Caco-2 (cell line): ENCODE measurements around the gene RD3L. TPM values are rescaled to one million over a fixed set of nuclear protein-coding genes. Genes with fewer than 3 reads are reported as not detected.

ENCODE experiments used
- BruUV-seq: library from RNA; stranded (reverse); fragments of 400-500 nt; replicated peaks from 2 replicates; lab custom pipeline; 2021; lab: Mats Ljungman, UMichigan
- CTCF ChIA-PET: fragments of 300-600 bp; sonication (Branson Sonifier 250); formaldehyde crosslinking; loops from one replicate; lab custom pipeline; 2022; ENCODE audit warnings: antibody characterized with exemption; lab: Charles Lee
- POLR2A ChIA-PET: fragments of 300-600 bp; sonication (Branson Sonifier 250); formaldehyde crosslinking; loops from one replicate; lab custom pipeline; 2022; ENCODE audit warnings: antibody characterized with exemption; lab: Charles Lee
- DNase-seq, 2 experiments: peaks; one replicate each; pipeline versions ENCODE4 v3.0.0 to v3.0.0-alpha.2; 2020 to 2022
- H3K27me3 ChIP-seq: replicated peaks from 2 replicates; pipeline ENCODE4 v1.6.0; 2011; ENCODE audit warnings: low read length; ENCODE audit not compliant: control insufficient read depth, insufficient read depth
- H3K36me3 ChIP-seq: 2 replicates; pipeline ENCODE4 v1.5.1; 2011; ENCODE audit warnings: low read length; ENCODE audit not compliant: control insufficient read depth, insufficient read depth
- H3K4me1 ChIP-seq: fragments of 250-450 bp; sonication (Bioruptor Pico); 2 replicates; pipeline ENCODE4 v1.5.1; 2020; ENCODE audit warnings: mild to moderate bottlenecking
- H3K4me3 ChIP-seq: 2 replicates; pipeline ENCODE4 v1.5.1; 2011; ENCODE audit warnings: low read depth, mild to moderate bottlenecking, control low read depth, low read length
- H3K9me3 ChIP-seq: fragments of 250-450 bp; sonication (Bioruptor Pico); 2 replicates; pipeline ENCODE4 v1.5.1; 2020; ENCODE audit warnings: mild to moderate bottlenecking, moderate library complexity
- H3K27ac Mint-ChIP-seq: one replicate; pipeline ENCODE4 v1.8.0; 2022; ENCODE audit warnings: mixed read lengths; ENCODE audit not compliant: unreplicated experiment
- H3K27me3 Mint-ChIP-seq: one replicate; pipeline ENCODE4 v1.8.0; 2022; ENCODE audit warnings: mixed read lengths; ENCODE audit not compliant: insufficient read depth, unreplicated experiment
- H3K36me3 Mint-ChIP-seq: one replicate; pipeline ENCODE4 v1.8.0; 2022; ENCODE audit warnings: mild to moderate bottlenecking, mixed read lengths; ENCODE audit not compliant: insufficient read depth, unreplicated experiment
- H3K4me1 Mint-ChIP-seq: one replicate; pipeline ENCODE4 v1.8.0; 2022; ENCODE audit warnings: low read depth, mixed read lengths; ENCODE audit not compliant: unreplicated experiment
- H3K4me3 Mint-ChIP-seq: one replicate; pipeline ENCODE4 v1.8.0; 2022; ENCODE audit warnings: mild to moderate bottlenecking, moderate library complexity, mixed read lengths; ENCODE audit not compliant: unreplicated experiment
- H3K9me3 Mint-ChIP-seq: one replicate; pipeline ENCODE4 v1.8.0; 2022; ENCODE audit warnings: mixed read lengths; ENCODE audit not compliant: unreplicated experiment
- intact Hi-C: fragments of 100-400 bp; cut with micrococcal nuclease; formaldehyde crosslinking; loops from one replicate; pipeline ENCODE4 v1.10.0; 2022; ENCODE audit not compliant: unreplicated experiment
- total RNA-seq: library from RNA; stranded (reverse); gene quantifications from 2 replicates; pipeline ENCODE4 v1.2.3, GENCODE V29; 2022
- TF ChIP-seq, protein P1 (sequence below), 2 experiments: fragments of 200-600 bp in 1 of 2; IDR thresholded peaks; 1 replicate in 1 of 2; 2 replicates in 1 of 2; pipeline versions ENCODE4 v1.5.1 to v1.8.0; 2011 to 2022; ENCODE audit warnings: antibody characterized with exemption in 1 of 2, control low read depth in 1 of 2, inconsistent platforms in 1 of 2, low read depth in 1 of 2, low read length in 1 of 2, mild to moderate bottlenecking in 1 of 2, moderate library complexity in 1 of 2; ENCODE audit not compliant: insufficient read depth in 1 of 2, severe bottlenecking in 1 of 2, unreplicated experiment in 1 of 2

Gene RD3L
- total RNA-seq, 1 experiment from 2014 or later, result not detected

GRCh38 chr14:103961928-103962578, 19.7 kb upstream of the RD3L start:
- H3K4me3 Mint-ChIP-seq, result no peak overlapping the region
- peaks cover 8% of the 10 kb centered on the region for H3K27me3 Mint-ChIP-seq
- no peak overlapping the region for H3K27ac Mint-ChIP-seq
- Histone ChIP-seq H3K4me3 (no peak overlapping the region), H3K4me1 (no peaks in the 10 kb centered on the region), H3K36me3 (no peaks in the 10 kb centered on the region), H3K9me3 (no peaks in the 10 kb centered on the region), H3K27me3 (no peaks in the 10 kb centered on the region; the same call in 1 of the 2 replicates)
- intact Hi-C loops, result no loop called here
- no peaks in the 10 kb centered on the region for H3K36me3 Mint-ChIP-seq
- H3K4me1 Mint-ChIP-seq, result no peaks in the 10 kb centered on the region
- no peaks in the 10 kb centered on the region for H3K9me3 Mint-ChIP-seq
- BruUV-seq, result no TSS peak
- CTCF ChIA-PET, result no interaction called here
- POLR2A ChIA-PET, result no interaction called here
- DNase-seq, result no peak
- TF ChIP-seq, protein P1, sequence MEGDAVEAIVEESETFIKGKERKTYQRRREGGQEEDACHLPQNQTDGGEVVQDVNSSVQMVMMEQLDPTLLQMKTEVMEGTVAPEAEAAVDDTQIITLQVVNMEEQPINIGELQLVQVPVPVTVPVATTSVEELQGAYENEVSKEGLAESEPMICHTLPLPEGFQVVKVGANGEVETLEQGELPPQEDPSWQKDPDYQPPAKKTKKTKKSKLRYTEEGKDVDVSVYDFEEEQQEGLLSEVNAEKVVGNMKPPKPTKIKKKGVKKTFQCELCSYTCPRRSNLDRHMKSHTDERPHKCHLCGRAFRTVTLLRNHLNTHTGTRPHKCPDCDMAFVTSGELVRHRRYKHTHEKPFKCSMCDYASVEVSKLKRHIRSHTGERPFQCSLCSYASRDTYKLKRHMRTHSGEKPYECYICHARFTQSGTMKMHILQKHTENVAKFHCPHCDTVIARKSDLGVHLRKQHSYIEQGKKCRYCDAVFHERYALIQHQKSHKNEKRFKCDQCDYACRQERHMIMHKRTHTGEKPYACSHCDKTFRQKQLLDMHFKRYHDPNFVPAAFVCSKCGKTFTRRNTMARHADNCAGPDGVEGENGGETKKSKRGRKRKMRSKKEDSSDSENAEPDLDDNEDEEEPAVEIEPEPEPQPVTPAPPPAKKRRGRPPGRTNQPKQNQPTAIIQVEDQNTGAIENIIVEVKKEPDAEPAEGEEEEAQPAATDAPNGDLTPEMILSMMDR (IDR thresholded peaks at IDR 0.05; ENCODE audit: insufficient read depth in 1 of 2, low read depth in 1 of 2, low read length in 1 of 2, severe bottlenecking in 1 of 2, unreplicated experiment in 1 of 2), result no peak

- ChIA-PET POLR2A (no interaction called here), CTCF (no interaction called here)
- Histone ChIP-seq H3K36me3 (no peaks in the 10 kb centered on the region), H3K9me3 (no peaks in the 10 kb centered on the region), H3K4me3 (no peak overlapping the region), H3K4me1 (no peaks in the 10 kb centered on the region), H3K27me3 (no peaks in the 10 kb centered on the region; the same call in 1 of the 2 replicates)
- no peaks in the 10 kb centered on the region for H3K36me3 Mint-ChIP-seq
- TF ChIP-seq, protein P1 (IDR thresholded peaks at IDR 0.05; ENCODE audit: insufficient read depth in 1 of 2, low read depth in 1 of 2, low read length in 1 of 2, severe bottlenecking in 1 of 2, unreplicated experiment in 1 of 2), result no peak
- no TSS peak for BruUV-seq
- H3K4me3 Mint-ChIP-seq, result no peak overlapping the region
- intact Hi-C loops, result no loop called here
- H3K27me3 Mint-ChIP-seq, result peaks cover 5% of the 10 kb centered on the region
- H3K4me1 Mint-ChIP-seq, result no peaks in the 10 kb centered on the region
- H3K9me3 Mint-ChIP-seq, result no peaks in the 10 kb centered on the region
- no peak for DNase-seq
- no peak overlapping the region for H3K27ac Mint-ChIP-seq
Measured at GRCh38 chr14:103960457-103961055, 18.2 kb upstream of the RD3L start.

DNA sequence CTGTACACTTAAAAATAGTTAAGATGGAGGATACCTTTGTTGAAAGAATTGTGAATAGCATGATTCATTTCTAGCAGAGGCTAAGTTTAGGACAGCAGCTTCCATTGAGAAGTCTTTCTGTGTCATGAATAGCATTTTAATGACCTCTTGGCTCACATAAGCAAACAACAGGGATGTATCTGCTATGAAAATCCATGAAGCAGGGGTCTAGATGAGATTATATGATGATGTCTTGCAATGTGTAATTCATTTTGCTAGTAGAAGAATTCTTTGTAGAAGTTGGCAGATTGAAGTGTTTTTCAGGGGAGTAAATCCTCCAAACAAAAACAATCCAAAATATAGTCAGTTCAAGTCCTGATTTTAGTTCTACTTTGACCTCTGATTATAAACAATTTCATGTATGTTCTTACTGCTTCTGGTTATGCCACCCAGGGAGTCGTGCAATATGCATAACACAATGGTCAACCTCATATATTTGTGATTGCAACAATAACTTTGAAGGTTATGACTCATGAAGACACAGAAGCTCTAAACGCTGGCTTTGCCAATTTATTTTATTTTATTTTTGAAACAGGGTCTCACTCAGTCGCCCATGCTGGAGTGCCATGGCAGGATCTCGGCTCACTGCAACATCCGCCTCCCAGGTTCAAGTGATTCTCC, 6.9 kb upstream of the RD3L start:
- intact Hi-C loops, result no loop called here
- Histone ChIP-seq H3K27me3 (no peaks in the 10 kb centered on the region), H3K4me3 (no peak overlapping the region), H3K36me3 (no peaks in the 10 kb centered on the region), H3K4me1 (no peaks in the 10 kb centered on the region), H3K9me3 (no peaks in the 10 kb centered on the region)
- Mint-ChIP-seq H3K4me1 (no peaks in the 10 kb centered on the region), H3K4me3 (no peak overlapping the region), H3K27me3 (peaks cover 15% of the 10 kb centered on the region), H3K36me3 (no peaks in the 10 kb centered on the region), H3K9me3 (no peaks in the 10 kb centered on the region), H3K27ac (no peak overlapping the region)
- ChIA-PET POLR2A (no interaction called here), CTCF (no interaction called here)
- TF ChIP-seq, protein P1 (IDR thresholded peaks at IDR 0.05; ENCODE audit: insufficient read depth in 1 of 2, low read depth in 1 of 2, low read length in 1 of 2, severe bottlenecking in 1 of 2, unreplicated experiment in 1 of 2), result no peak
- DNase-seq, result no peak
- no TSS peak for BruUV-seq
